Stimulated activated CD8-positive, alpha-beta memory T cell treated with anti-CD3 and anti-CD28 coated beads, Interleukin-4, amount 100 ng/mL, for 48 hours (primary cell): ENCODE measurements around the gene LRFN3.
"Not testable (repeated sequence)": the region's sequence is repeated elsewhere in the genome, so short reads cannot be mapped to it uniquely, and the experiment has no call there.

Experiments used
- DNase-seq: peaks from one replicate; pipeline ENCODE4 v3.0.0-alpha.2; 2020

LRFN3 gene

GRCh38 chr19:35908010-35908441, 28.1 kb upstream of the LRFN3 start, which contains the start of gene TYROBP:
TYROBP (minus strand) TSS chr19:35908295; CDS start chr19:35908228, 67 bp downstream.
- no peak for DNase-seq

- no peak for DNase-seq
Observed at GRCh38 chr19:35908973-35909683, 27.0 kb upstream of the LRFN3 start.

- no peak for DNase-seq
Observed at GRCh38 chr19:35909684-35910035, 26.5 kb upstream of the LRFN3 start.

GRCh38 chr19:35910355-35910754, 25.8 kb upstream of the LRFN3 start:
- not testable (repeated sequence) for DNase-seq

- DNase-seq, result no peak
Observed at GRCh38 chr19:35911173-35911572, 25.0 kb upstream of the LRFN3 start.

- DNase-seq, result peak; percentile 57
Observed at GRCh38 chr19:35911790-35912189, 24.4 kb upstream of the LRFN3 start.

GRCh38 chr19:35913589-35913988, 22.6 kb upstream of the LRFN3 start:
- no peak for DNase-seq

- no peak for DNase-seq
Observed at GRCh38 chr19:35915443-35915842, 20.7 kb upstream of the LRFN3 start.

- DNase-seq, result no peak
Observed at GRCh38 chr19:35919306-35919705, 16.9 kb upstream of the LRFN3 start.

- no peak for DNase-seq
Observed at GRCh38 chr19:35921012-35921411, 15.2 kb upstream of the LRFN3 start.

- no peak for DNase-seq
Observed at GRCh38 chr19:35925501-35925900, 10.7 kb upstream of the LRFN3 start.

- DNase-seq, result no peak
Observed at GRCh38 chr19:35928507-35928906, 7.7 kb upstream of the LRFN3 start.

GRCh38 chr19:35929876-35930275, 6.3 kb upstream of the LRFN3 start:
- DNase-seq, result no peak

- DNase-seq, result peak; percentile 98
Observed at GRCh38 chr19:35931161-35931873, 4.9 kb upstream of the LRFN3 start.

- DNase-seq, result no peak
Observed at GRCh38 chr19:35931874-35932202, 4.3 kb upstream of the LRFN3 start.

GRCh38 chr19:35932291-35932936, 3.8 kb upstream of the LRFN3 start:
- DNase-seq, result no peak

- no peak for DNase-seq
Observed at GRCh38 chr19:35936738-35937268, 629 bp downstream of the LRFN3 start.

- no peak for DNase-seq
Observed at GRCh38 chr19:35937345-35938281, 1.4 kb downstream of the LRFN3 start.

GRCh38 chr19:35938282-35939224, 2.4 kb downstream of the LRFN3 start:
- no peak for DNase-seq

- no peak for DNase-seq
Observed at GRCh38 chr19:35939307-35940077, 3.3 kb downstream of the LRFN3 start.
